HG03342 (cell line): ENCODE results near the gene ARHGEF4.
"Not testable (repeated sequence)": the region's sequence is repeated elsewhere in the genome, so short reads cannot be mapped to it uniquely, and the experiment has no call there.

Experiments
- ATAC-seq: cut with Tn5 transposase; IDR thresholded peaks from one replicate; pipeline ENCODE4 v1.9.1; 2021; ENCODE audit warnings: mild to moderate bottlenecking, moderate library complexity; ENCODE audit not compliant: unreplicated experiment

Gene ARHGEF4

DNA sequence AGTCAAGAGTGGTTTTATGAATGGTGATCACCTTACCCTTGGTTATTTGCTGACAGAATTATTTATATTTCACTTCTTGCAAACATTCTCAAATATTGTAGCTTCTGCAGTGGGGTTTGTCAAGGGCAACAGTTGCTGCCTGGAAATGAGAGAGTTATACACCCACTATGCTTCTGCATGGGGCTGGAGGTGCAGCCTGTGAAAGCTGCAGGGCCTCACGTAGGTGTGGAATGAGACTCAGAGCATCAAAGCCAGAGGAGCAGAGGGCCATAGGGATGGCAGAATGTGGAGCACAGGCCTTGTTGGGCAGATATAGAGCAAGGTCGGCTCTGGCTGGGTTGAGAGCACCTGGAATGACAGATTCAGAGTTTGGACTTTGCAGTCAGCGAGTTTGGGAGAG lies 128.2 kb downstream of the ARHGEF4 start:
- ATAC-seq, result no peak

DNA sequence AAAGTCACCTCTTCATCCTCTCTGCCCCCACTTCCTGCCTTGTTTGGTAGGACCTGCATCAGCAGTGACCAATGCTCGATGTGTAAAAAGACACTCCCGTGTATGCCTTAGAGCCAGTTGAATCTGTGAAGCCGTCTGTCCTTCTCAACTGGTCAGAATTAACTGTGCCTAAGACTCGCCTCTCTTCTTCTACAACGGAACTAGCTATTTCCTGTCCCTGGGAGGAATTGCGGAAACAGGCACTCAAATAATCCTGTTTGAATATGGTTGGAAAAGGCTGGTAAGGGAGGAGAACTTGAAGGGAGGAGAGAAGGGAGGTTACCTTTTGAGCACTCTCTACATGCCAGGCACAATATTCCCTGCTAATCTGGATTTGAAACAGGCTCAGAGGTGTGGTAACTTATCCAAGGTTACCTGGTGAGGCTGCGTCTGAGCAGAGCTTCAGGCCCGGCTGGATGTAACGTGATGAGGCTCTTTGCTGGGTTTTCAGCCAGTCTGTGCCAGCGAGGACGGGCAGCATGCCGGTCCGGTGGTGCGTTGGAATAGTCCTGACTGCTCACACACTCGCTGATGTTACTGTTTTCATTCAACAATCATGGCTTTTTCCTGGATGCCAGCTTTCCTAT lies 129.5 kb downstream of the ARHGEF4 start:
- ATAC-seq, result no peak

DNA sequence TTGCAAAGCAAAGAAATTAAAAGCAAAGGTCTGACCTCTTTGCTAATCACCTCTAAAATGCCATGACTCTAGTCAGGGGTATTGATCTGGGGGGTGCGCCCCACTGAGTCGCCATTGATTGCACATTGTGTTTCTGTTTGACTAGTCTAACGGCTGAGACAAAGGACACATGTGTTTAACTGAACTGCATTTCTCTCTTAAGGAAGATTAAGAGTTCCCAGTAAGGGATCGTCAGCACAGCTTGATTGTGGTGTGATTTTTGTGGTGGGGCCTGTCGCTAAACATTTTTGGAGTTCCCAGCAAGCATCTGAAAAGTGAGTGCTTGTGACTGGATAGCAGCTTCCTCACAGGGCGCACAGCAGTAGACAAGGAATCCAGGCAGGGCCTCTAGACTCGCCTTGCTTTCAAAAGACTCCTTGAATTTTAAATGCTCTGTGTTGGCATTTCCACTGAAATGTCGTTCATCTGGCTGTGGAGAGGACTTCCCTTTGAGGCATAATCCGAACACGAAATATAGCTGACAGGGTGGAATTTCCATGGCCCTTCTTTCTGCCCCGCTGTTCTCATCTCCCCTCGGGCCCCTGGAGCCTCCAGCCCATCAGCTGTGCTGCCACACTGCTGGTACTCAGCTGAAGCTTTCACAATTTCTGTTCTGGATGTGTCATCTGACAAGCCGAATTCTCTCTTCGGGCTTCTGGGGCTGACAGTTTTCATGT lies 130.2 kb downstream of the ARHGEF4 start:
- no peak for ATAC-seq

- peak; percentile 60 for ATAC-seq
These were observed 135.7 kb downstream of the ARHGEF4 start for GRCh38 chr2:130972410-130972809.

DNA sequence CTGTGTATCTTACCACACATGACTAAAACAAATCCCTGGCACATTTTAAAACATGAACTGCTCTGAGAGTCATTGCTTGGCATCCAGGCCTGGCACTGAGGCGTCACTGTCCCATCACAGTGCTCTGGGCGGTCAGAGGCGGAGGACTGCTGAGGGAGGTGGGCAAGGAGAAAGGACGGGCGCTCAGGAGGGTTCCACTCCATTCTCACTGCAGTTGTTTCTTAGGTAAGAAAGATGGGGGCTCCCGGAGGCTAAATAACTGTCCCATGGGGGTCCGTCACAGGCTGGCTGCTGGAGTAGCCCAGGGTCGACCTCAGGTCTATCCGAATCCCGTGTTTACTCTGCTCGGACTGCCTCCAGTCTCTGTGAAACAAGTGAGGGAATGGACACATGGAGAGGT lies 139.0 kb downstream of the ARHGEF4 start:
- ATAC-seq, result no peak

DNA sequence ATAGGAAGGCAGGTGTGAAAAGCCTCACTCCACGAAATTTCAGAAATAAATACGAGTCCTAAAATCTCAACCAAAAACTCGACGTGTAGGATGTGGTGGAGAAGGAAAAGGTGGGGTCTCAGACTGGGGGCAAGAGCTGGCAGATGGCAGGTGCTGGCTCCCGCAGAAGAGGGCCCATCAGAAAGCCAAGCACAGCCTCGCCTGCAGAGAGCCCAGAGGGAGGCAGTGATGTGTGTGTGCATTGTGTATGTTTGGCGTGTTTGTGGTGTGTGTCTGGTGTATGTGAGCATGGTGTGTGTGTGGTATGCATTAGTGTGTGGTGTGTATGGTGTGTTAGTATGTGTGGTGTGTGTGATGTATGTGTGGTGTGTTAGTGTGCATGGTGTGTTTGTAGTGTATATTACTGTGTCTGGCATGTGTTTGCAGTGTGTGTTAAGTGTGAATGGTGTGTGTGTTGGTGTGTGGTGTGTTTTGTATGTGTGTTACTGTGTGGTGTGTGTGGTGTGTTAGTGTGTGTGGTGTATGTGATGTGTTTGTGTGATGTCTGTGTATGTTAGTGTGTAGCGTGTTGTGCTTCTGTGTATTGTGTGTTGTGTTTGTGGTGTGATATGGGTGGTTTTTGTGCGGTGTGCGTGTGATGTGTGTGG lies 140.0 kb downstream of the ARHGEF4 start:
- no peak for ATAC-seq

DNA sequence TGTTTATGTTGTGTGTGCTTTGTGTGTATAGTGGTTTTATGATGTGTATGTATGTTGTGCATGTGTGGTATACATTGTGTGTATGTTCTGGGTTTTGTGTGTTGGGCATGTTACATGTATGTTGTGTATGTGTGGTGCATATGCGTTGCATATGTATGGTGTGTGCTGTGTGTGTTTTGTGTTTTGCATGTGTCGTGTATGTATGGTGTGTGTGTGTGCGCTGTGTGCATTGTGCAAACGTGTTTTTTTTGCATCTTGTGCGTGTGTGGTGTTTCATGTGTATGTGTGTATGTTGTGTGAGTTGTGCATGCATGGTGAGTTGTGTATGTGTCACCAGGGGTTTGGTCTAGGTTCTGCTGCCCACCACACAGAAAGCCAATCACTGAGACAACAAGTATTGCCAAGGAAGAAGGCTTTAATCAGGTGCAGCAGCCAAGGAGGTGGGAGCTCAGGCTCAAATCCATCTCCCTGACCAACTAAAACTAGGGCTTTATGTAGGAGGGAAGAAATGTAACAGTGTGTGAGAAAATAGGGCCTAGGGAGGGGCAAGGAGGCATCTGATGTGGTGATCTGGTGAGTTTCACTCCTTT lies 140.8 kb downstream of the ARHGEF4 start:
- ATAC-seq, result no peak

DNA sequence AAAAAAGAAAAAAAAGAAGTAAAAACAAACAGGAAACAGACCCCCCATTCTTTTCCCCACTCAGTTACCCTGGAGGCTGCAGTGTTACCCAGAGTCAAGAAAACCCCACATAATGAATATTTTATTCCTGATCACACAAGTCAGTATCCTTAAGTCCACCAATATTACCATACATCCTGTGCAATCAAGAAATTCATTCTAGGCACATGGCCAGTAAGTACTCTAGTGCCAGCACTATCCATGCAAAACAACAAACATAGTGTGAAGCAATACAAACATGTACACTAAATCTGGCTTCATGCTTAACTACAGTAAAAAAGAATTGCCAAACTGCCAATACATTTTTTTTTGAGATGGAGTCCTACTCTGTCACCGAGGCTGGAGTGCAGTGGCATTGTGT lies 145.0 kb downstream of the ARHGEF4 start:
- ATAC-seq, result no peak

DNA sequence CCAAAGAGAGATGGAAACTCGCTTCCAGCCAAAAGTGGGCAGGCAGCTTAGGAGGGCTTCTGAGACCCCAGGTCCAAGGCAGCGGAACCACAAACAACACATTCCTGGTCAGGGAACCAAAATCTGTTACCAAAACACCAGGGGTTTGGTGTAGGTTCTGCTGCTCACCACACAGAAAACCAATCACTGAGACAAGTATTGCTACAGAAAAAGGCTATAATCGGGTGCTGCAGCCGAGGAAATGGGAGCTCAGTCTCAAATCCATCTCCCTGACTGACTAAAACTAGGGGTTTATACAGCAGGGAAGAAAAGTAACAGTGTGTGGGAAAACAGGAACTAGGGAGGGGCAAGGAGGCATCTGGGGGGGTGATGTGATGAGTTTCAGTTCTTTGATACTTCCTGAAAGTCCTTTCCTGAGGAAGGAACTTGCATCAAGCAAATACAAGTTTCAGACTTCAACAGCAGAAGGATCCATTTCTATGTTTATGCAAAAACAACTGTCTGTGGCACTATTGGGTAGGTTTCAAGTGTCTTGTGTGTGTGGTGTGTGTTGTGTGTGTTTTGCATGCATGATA lies 148.6 kb downstream of the ARHGEF4 start:
- ATAC-seq, result no peak

- no peak for ATAC-seq
These were observed 149.3 kb downstream of the ARHGEF4 start for GRCh38 chr2:130985831-130986649.

DNA sequence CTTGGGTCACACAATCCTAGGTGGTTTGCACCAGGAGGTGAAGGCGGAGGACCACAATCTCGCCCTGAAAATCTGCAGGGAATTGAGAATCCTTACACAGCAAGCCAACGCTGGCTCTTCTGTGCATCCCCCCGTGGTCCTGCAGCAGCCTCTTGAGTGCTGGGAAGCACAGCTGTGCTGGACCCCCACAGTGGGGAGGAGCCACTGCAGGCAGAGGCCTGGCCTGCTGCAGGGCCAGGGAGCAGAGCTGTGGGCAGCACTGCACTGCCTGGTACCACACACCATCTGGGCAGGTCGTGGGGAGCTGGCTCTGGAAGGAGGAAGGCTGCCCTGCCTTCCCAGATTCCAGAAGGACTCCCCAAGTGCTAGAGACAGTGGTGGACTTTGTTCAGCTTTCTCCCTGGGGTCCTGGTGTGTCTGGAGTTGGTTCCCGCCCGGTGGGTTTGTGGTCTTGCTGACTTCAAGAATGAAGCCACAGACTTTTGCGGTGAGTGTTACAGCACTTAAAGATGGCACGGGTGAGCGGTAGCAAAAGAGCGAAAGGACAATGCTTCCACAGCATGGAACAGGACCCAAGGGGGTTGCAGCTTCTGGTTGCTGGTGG lies 150.3 kb downstream of the ARHGEF4 start:
- no peak for ATAC-seq

DNA sequence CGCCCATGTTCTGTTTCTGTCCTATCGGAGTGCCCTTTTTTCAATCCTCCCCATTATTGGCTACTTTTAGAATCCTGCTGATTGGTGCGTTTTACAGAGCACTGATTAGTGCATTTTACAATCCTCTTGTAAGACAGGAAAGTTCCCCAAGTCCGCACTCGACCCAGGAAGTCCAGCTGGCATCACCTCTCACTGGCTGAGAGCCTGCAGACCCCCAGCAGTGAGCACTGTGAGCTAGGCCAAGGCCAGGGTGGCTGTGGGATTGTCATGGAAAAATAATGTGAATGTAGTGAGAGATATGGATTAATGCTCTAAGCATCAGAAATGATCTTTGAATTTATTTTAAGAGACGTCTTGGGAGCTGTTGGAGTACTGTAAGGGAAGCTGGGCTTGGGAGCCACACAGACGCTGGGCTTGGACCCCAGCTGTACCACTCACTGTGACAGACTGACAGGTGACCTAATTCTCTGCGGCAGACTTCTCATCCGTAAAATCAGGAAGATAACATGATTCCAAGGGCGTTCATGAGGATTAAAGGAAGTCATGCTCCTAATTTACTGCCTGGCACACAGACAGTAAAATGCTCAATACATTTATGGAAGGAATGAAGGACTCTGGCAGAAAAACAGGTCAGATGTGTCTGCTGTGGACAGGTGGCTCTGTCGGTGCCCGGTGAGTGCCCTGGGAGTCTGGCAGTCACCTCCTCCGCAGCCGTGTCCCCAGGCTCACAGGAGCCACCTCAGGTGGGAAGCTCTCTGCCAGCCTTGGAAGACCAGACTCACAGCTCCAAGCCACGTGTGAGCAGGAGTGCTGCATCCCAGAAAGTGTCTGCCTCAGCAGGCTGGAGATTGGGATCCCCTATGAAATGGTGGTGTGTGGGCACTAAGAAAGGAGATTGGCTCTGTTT lies 151.1 kb downstream of the ARHGEF4 start:
- ATAC-seq, result no peak

GRCh38 chr2:130991446-130991845 lies 154.7 kb downstream of the ARHGEF4 start:
- not testable (repeated sequence) for ATAC-seq

GRCh38 chr2:130992003-130992402 lies 155.3 kb downstream of the ARHGEF4 start:
- ATAC-seq, result not testable (repeated sequence)

DNA sequence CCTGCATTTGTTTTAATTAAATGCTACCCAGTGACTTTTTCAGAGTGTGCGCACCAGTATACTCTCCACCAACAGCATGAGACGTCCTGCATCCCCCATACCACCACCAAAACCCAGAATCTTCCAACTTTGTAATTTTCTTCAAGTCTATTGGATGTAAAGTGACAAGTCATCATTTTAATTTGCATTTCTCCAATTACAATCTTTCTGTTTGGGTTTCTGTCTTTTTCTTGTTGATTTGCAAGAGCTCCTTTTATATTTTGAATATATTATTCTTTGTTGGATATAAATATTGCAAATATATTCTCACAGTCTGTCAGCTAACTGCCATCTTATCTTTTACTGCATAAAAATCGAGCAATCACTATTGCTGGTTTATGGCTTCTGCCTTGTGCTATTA lies 160.0 kb downstream of the ARHGEF4 start:
- no peak for ATAC-seq

GRCh38 chr2:130997198-130997597 lies 160.5 kb downstream of the ARHGEF4 start:
- no peak for ATAC-seq

DNA sequence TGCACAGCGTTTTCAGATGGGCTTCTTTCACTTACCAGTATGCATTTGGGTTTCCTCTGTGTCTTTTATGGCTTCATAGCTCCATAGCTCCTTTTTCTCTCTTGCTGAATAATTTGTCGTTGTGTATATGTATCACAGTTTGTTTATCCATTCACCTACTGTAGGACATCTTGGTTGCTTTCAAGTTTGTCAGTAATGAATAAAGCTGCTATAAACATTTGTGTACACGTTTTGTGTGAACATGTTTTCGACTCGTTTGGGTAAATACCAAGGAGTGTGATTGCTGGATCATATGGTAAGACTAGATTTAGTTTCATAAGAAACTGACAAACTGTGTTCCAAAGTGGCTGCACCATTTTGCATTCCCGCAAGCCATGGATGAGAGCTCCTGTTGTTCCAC lies 161.8 kb downstream of the ARHGEF4 start:
- no peak for ATAC-seq

- no peak for ATAC-seq
These were observed 167.9 kb downstream of the ARHGEF4 start for GRCh38 chr2:131004446-131005209.
